ENCODE measurements around the gene MDK. TPM values are rescaled to one million over a fixed set of nuclear protein-coding genes. Genes with fewer than 3 reads are reported as not detected.

The MDK gene
- total and polyA plus RNA-seq, 4 donors, result 2.3 to 41.8 (median 13.5) TPM

- no peak overlapping the region for H3K9ac ChIP-seq (ENCODE audit: low read depth in 1 of 2, low read length in 2 of 2)
- H3K9me3 ChIP-seq (ENCODE audit: control insufficient read depth in 4 of 4, low read length in 3 of 4), result no peaks in the 10 kb centered on the region
- H3K4me3 ChIP-seq (ENCODE audit: low read depth in 1 of 3, low read length in 3 of 3), result no peak overlapping the region
- H3K27me3 ChIP-seq (ENCODE audit: control insufficient read depth in 4 of 4, insufficient read depth in 4 of 4, low read length in 3 of 4), result no peaks in the 10 kb centered on the region
- TF ChIP-seq JUND (IDR thresholded peaks at IDR 0.05) (no peak), TAF1 (conservative IDR thresholded peaks at IDR 0.05) (no peak), YY1 (IDR thresholded peaks at IDR 0.05) (no peak), RAD21 (IDR thresholded peaks at IDR 0.05) (no peak), GABPA (IDR thresholded peaks at IDR 0.05 in 1 of 2, conservative IDR thresholded peaks at IDR 0.05 in 1 of 2) (no peak), RXRA (IDR thresholded peaks at IDR 0.05) (no peak), FOXA1 (IDR thresholded peaks at IDR 0.05) (no peak), NR2F2 (IDR thresholded peaks at IDR 0.05) (no peak), CTCF (IDR thresholded peaks at IDR 0.05; ENCODE audit: low read depth, low read length, missing input control) (no peak), HNF4A (conservative IDR thresholded peaks at IDR 0.05) (no peak), HNF4G (IDR thresholded peaks at IDR 0.05) (no peak), SP1 (IDR thresholded peaks at IDR 0.05) (no peak), FOXA2 (IDR thresholded peaks at IDR 0.05) (no peak)
- TF ChIP-seq, protein P1, sequence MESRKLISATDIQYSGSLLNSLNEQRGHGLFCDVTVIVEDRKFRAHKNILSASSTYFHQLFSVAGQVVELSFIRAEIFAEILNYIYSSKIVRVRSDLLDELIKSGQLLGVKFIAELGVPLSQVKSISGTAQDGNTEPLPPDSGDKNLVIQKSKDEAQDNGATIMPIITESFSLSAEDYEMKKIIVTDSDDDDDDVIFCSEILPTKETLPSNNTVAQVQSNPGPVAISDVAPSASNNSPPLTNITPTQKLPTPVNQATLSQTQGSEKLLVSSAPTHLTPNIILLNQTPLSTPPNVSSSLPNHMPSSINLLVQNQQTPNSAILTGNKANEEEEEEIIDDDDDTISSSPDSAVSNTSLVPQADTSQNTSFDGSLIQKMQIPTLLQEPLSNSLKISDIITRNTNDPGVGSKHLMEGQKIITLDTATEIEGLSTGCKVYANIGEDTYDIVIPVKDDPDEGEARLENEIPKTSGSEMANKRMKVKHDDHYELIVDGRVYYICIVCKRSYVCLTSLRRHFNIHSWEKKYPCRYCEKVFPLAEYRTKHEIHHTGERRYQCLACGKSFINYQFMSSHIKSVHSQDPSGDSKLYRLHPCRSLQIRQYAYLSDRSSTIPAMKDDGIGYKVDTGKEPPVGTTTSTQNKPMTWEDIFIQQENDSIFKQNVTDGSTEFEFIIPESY (IDR thresholded peaks at IDR 0.05), result no peak
- TF ChIP-seq, protein P2, sequence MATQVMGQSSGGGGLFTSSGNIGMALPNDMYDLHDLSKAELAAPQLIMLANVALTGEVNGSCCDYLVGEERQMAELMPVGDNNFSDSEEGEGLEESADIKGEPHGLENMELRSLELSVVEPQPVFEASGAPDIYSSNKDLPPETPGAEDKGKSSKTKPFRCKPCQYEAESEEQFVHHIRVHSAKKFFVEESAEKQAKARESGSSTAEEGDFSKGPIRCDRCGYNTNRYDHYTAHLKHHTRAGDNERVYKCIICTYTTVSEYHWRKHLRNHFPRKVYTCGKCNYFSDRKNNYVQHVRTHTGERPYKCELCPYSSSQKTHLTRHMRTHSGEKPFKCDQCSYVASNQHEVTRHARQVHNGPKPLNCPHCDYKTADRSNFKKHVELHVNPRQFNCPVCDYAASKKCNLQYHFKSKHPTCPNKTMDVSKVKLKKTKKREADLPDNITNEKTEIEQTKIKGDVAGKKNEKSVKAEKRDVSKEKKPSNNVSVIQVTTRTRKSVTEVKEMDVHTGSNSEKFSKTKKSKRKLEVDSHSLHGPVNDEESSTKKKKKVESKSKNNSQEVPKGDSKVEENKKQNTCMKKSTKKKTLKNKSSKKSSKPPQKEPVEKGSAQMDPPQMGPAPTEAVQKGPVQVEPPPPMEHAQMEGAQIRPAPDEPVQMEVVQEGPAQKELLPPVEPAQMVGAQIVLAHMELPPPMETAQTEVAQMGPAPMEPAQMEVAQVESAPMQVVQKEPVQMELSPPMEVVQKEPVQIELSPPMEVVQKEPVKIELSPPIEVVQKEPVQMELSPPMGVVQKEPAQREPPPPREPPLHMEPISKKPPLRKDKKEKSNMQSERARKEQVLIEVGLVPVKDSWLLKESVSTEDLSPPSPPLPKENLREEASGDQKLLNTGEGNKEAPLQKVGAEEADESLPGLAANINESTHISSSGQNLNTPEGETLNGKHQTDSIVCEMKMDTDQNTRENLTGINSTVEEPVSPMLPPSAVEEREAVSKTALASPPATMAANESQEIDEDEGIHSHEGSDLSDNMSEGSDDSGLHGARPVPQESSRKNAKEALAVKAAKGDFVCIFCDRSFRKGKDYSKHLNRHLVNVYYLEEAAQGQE (IDR thresholded peaks at IDR 0.05), result no peak
- no peaks in the 10 kb centered on the region for H3K4me1 ChIP-seq (ENCODE audit: control insufficient read depth in 4 of 4, insufficient read depth in 4 of 4, low read length in 3 of 4)
- WGBS, result 90% methylated on average over 5 of the region's 5 CpGs
- no peak for DNase-seq (ENCODE audit: low spot score)
- H3K36me3 ChIP-seq (ENCODE audit: control insufficient read depth in 4 of 4, insufficient read depth in 3 of 4, low read depth in 1 of 4, low read length in 3 of 4), result peaks cover 12 to 40% (median 16%) of the 10 kb centered on the region in 4 donors
- no peak overlapping the region for H3K27ac ChIP-seq (ENCODE audit: low read depth in 1 of 2, low read length in 2 of 2)
Observed at GRCh38 chr11:46410021-46410420, 28.6 kb downstream of the MDK start.

- H3K4me1 ChIP-seq (ENCODE audit: control insufficient read depth in 4 of 4, insufficient read depth in 4 of 4, low read length in 3 of 4), result no peaks in the 10 kb centered on the region
- DNase-seq (ENCODE audit: low spot score), result no peak
- peaks cover 5 to 39% (median 21%) of the 10 kb centered on the region in 4 donors for H3K36me3 ChIP-seq (ENCODE audit: control insufficient read depth in 4 of 4, insufficient read depth in 3 of 4, low read depth in 1 of 4, low read length in 3 of 4)
- H3K9me3 ChIP-seq (ENCODE audit: control insufficient read depth in 4 of 4, low read length in 3 of 4), result no peaks in the 10 kb centered on the region
- H3K27me3 ChIP-seq (ENCODE audit: control insufficient read depth in 4 of 4, insufficient read depth in 4 of 4, low read length in 3 of 4), result no peaks in the 10 kb centered on the region
- H3K4me3 ChIP-seq (ENCODE audit: low read depth in 1 of 3, low read length in 3 of 3), result no peak overlapping the region
- WGBS, result 95% methylated on average over 9 of the region's 9 CpGs
- no peak overlapping the region for H3K9ac ChIP-seq (ENCODE audit: low read depth in 1 of 2, low read length in 2 of 2)
- TF ChIP-seq NR2F2 (IDR thresholded peaks at IDR 0.05) (no peak), SP1 (IDR thresholded peaks at IDR 0.05) (no peak), YY1 (IDR thresholded peaks at IDR 0.05) (no peak), EGR1 (IDR thresholded peaks at IDR 0.05; ENCODE audit: low read depth in 2 of 2) (no peak), RXRA (IDR thresholded peaks at IDR 0.05) (no peak), JUND (IDR thresholded peaks at IDR 0.05) (no peak), FOXA2 (IDR thresholded peaks at IDR 0.05) (no peak), TAF1 (conservative IDR thresholded peaks at IDR 0.05) (no peak), HNF4G (IDR thresholded peaks at IDR 0.05) (no peak), FOXA1 (IDR thresholded peaks at IDR 0.05) (no peak)
- TF ChIP-seq, protein P2 (IDR thresholded peaks at IDR 0.05), result no peak
- TF ChIP-seq, protein P3, sequence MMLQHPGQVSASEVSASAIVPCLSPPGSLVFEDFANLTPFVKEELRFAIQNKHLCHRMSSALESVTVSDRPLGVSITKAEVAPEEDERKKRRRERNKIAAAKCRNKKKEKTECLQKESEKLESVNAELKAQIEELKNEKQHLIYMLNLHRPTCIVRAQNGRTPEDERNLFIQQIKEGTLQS (IDR thresholded peaks at IDR 0.05), result no peak
- no peak overlapping the region for H3K27ac ChIP-seq (ENCODE audit: low read depth in 1 of 2, low read length in 2 of 2)
Observed at GRCh38 chr11:46413760-46414465, 32.4 kb downstream of the MDK start.
